ENCODE data around the gene OR5H14.
"Not testable (repeated sequence)": the region's sequence is repeated elsewhere in the genome, so short reads cannot be mapped to it uniquely, and the experiment has no call there.

OR5H14 gene

GRCh38 chr3:98147179-98147578, at the start of gene OR5H14:
Gene OR5H14, plus strand, starts transcription at chr3:98147479. Its CDS starts 1,907 bp downstream, at chr3:98149386.
- DNase-seq = no peak

GRCh38 chr3:98099848-98100247, 47.4 kb upstream of the OR5H14 start:
- no peak for DNase-seq

GRCh38 chr3:98108162-98108561, 39.1 kb upstream of the OR5H14 start:
- no peak for DNase-seq

- no peak for DNase-seq
Measured at GRCh38 chr3:98109807-98110549, 37.3 kb upstream of the OR5H14 start.

- no peak for DNase-seq
Measured at GRCh38 chr3:98110550-98110908, 36.8 kb upstream of the OR5H14 start.

GRCh38 chr3:98114264-98114663, 33.0 kb upstream of the OR5H14 start:
- no peak for DNase-seq

GRCh38 chr3:98115717-98116116, 31.6 kb upstream of the OR5H14 start:
- DNase-seq = no peak

GRCh38 chr3:98130421-98130820, 16.9 kb upstream of the OR5H14 start, which contains the start of gene OR5H1:
Gene OR5H1, plus strand, starts transcription at chr3:98130721. Its CDS starts 1,977 bp downstream, at chr3:98132698.
- no peak for DNase-seq

GRCh38 chr3:98136631-98137030, 10.6 kb upstream of the OR5H14 start:
- no peak for DNase-seq

- DNase-seq = not testable (repeated sequence)
Measured at GRCh38 chr3:98137826-98138557, 9.3 kb upstream of the OR5H14 start.

GRCh38 chr3:98140531-98140930, 6.7 kb upstream of the OR5H14 start:
- no peak for DNase-seq

- DNase-seq = no peak
Measured at GRCh38 chr3:98148751-98149150, 1.5 kb downstream of the OR5H14 start.

GRCh38 chr3:98149456-98149855, 2.2 kb downstream of the OR5H14 start:
- DNase-seq = not testable (repeated sequence)

GRCh38 chr3:98151241-98151640, 4.0 kb downstream of the OR5H14 start:
- no peak for DNase-seq

GRCh38 chr3:98166396-98166795, 19.1 kb downstream of the OR5H14 start, which contains the start of gene OR5H15:
Gene OR5H15, plus strand, starts transcription at chr3:98166696. Its CDS starts 2,004 bp downstream, at chr3:98168700.
- no peak for DNase-seq

- DNase-seq = no peak
Measured at GRCh38 chr3:98171071-98171470, 23.8 kb downstream of the OR5H14 start.

- no peak for DNase-seq
Measured at GRCh38 chr3:98172621-98173020, 25.3 kb downstream of the OR5H14 start.

- no peak for DNase-seq
Measured at GRCh38 chr3:98180319-98180890, 33.1 kb downstream of the OR5H14 start.

GRCh38 chr3:98182196-98182595, 34.9 kb downstream of the OR5H14 start:
- DNase-seq = no peak

GRCh38 chr3:98185180-98185579, 37.9 kb downstream of the OR5H14 start:
- no peak for DNase-seq

- DNase-seq = no peak
Measured at GRCh38 chr3:98188545-98188944, 41.3 kb downstream of the OR5H14 start.

- DNase-seq = not testable (repeated sequence)
Measured at GRCh38 chr3:98190911-98191310, 43.6 kb downstream of the OR5H14 start.

- DNase-seq = not testable (repeated sequence)
Measured at GRCh38 chr3:98196293-98196692, 49.0 kb downstream of the OR5H14 start.

GRCh38 chr3:98199020-98199419, 51.7 kb downstream of the OR5H14 start:
- no peak for DNase-seq

All from DMS79 (cell line).